D721Med (cell line): Measurements from ENCODE around the gene STXBP5.
"Not testable (repeated sequence)": the region's sequence is repeated elsewhere in the genome, so short reads cannot be mapped to it uniquely, and the experiment has no call there.

Source experiments
- DNase-seq: peaks from one replicate; pipeline ENCODE4 v3.0.0; 2011; ENCODE audit warnings: low spot score; ENCODE audit not compliant: insufficient read length
- FAIRE-seq: peaks from 2 replicates; lab custom pipeline; 2011; peaks lifted over from hg19 to GRCh38; lab: Jason Lieb, UNC
- TF ChIP-seq, protein P1 (sequence below): IDR thresholded peaks from 2 replicates; pipeline ENCODE4 v1.5.1; 2012; ENCODE audit warnings: mild to moderate bottlenecking, control low read depth; ENCODE audit not compliant: insufficient read depth; ENCODE audit errors: missing control alignments

Gene STXBP5

DNA sequence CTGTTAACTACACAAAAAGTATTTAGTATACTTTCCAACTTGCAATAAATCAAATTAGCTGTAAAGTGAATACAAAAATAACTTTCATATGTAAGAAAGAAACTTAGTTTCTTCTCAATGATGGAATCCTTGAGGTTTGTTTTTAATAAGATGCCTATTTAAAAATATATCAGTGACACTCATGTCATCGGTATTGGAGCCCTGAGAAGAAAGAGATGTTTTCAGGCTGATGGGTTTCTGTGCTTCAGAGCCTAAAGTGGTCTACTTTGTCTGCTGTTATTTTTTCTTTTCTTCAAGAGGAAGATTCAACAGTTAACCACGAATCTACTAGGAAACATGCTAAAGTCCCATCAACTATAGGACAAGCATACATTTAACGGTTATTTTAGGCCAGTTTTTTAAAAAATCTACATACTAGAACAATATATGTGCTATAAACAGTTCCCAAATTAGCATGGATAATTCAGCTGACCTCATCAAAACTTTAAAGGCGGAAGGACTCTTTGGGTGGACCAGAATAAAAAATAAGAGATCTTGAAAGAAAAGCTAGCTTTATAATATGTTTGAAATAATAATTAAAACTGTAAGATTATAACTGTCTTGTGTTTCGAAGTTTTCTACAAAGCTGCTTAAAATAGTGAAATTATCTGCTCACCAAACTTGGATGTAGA, 157.2 kb downstream of the STXBP5 start:
- no peak for DNase-seq
- no peak for FAIRE-seq
- TF ChIP-seq, protein P1, sequence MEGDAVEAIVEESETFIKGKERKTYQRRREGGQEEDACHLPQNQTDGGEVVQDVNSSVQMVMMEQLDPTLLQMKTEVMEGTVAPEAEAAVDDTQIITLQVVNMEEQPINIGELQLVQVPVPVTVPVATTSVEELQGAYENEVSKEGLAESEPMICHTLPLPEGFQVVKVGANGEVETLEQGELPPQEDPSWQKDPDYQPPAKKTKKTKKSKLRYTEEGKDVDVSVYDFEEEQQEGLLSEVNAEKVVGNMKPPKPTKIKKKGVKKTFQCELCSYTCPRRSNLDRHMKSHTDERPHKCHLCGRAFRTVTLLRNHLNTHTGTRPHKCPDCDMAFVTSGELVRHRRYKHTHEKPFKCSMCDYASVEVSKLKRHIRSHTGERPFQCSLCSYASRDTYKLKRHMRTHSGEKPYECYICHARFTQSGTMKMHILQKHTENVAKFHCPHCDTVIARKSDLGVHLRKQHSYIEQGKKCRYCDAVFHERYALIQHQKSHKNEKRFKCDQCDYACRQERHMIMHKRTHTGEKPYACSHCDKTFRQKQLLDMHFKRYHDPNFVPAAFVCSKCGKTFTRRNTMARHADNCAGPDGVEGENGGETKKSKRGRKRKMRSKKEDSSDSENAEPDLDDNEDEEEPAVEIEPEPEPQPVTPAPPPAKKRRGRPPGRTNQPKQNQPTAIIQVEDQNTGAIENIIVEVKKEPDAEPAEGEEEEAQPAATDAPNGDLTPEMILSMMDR, result no peak

GRCh38 chr6:147366290-147366689, 162.1 kb downstream of the STXBP5 start:
- FAIRE-seq, result no peak
- DNase-seq, result no peak
- TF ChIP-seq, protein P1, result no peak

- TF ChIP-seq, protein P1, result no peak
- FAIRE-seq, result peak; percentile 46
- no peak for DNase-seq
Measured at GRCh38 chr6:147371325-147371724, 167.1 kb downstream of the STXBP5 start.

DNA sequence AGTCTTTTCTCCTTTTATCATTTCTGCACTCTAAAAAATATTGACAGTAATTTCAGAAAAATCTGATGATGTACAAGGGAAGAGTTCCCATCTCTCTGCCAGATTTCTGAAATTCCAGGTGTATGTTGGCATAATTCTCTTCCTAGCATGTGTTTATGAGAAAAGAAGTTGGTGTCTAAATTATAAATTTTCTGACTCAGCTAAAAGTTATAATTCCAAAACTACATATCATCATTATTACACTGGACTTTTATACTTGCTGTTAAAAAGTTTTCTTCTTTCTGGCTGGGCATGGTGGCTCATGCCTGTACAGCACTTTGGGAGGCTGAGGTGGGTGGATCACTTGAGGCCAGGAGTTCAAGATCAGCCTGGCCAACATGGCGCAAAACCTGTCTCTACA, 168.6 kb downstream of the STXBP5 start:
- FAIRE-seq, result no peak
- TF ChIP-seq, protein P1, result no peak
- no peak for DNase-seq

DNA sequence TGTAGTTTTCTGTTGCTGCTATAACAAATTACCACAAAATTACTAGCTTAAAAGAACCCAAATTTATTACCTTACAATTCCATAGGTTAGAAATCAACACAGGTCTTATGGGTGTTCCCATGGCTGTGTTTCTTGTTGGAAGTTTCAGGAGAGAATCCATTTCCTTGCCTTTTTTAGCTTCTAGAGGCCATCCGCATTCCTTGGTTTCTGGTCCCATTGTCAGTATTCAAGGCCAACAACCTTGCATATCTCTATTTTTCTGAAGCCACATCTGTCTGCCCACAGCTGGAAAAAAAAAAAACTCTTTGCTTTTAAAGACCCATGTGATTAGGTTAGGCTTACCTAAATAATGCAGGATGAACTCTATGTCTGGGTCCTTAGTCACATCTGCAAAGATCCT, 174.6 kb downstream of the STXBP5 start:
- DNase-seq (no peak), FAIRE-seq (no peak)
- TF ChIP-seq, protein P1, result no peak

DNA sequence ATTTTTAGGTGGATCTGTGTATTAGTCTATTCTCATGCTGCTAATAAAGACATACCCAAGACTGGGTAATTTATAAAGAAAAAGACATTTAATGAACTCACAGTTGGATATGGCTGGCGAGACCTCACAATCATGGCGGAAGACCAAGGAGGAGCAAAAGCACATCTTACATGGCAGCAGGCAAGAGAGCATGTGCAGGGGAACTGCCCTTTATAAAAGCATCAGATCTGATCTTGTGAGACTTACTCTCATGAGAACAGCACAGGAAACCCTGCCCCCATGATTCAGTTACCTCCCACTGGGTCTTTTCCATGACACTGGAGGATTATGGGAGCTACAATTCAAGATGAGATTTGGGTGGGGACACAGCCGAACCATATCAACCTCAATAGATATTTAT, 176.6 kb downstream of the STXBP5 start:
- FAIRE-seq, DNase-seq: not testable (repeated sequence)

GRCh38 chr6:147381712-147382111, 177.5 kb downstream of the STXBP5 start:
- TF ChIP-seq, protein P1, result no peak
- FAIRE-seq (no peak), DNase-seq (no peak)
